HFF-Myc (cell line): ENCODE results near the gene POU2AF3.

Experiments used
- DNase-seq: peaks from one replicate; pipeline ENCODE4 v3.0.0-alpha.2; 2011; ENCODE audit warnings: low read depth; ENCODE audit errors: extremely low read depth
- H3K4me3 ChIP-seq: replicated peaks from 2 replicates; pipeline ENCODE4 v1.5.1; 2011; ENCODE audit warnings: low read depth, mild to moderate bottlenecking, control low read depth, low read length
- CTCF ChIP-seq: IDR thresholded peaks from 2 replicates; pipeline ENCODE4 v1.5.1; 2012; ENCODE audit warnings: mild to moderate bottlenecking, low read depth, low read length, control low read depth; ENCODE audit errors: missing control alignments

POU2AF3 gene

GRCh38 chr11:111327908-111328624, 29.7 kb downstream of the POU2AF3 start:
- DNase-seq, result no peak
- no peak for TF ChIP-seq CTCF
- no peak overlapping the region for H3K4me3 ChIP-seq

GRCh38 chr11:111329306-111330204, 31.2 kb downstream of the POU2AF3 start:
- no peak for DNase-seq
- no peak overlapping the region for H3K4me3 ChIP-seq
- TF ChIP-seq CTCF, result no peak

GRCh38 chr11:111330234-111330893, 32.0 kb downstream of the POU2AF3 start:
- H3K4me3 ChIP-seq, result no peak overlapping the region
- no peak for TF ChIP-seq CTCF
- no peak for DNase-seq

GRCh38 chr11:111331711-111332479, 33.5 kb downstream of the POU2AF3 start:
- DNase-seq, result no peak
- no peak for TF ChIP-seq CTCF
- H3K4me3 ChIP-seq, result no peak overlapping the region

- no peak for DNase-seq
- TF ChIP-seq CTCF, result no peak
- no peak overlapping the region for H3K4me3 ChIP-seq
Measured at GRCh38 chr11:111334532-111335502, 36.5 kb downstream of the POU2AF3 start.

GRCh38 chr11:111335549-111335948, 37.2 kb downstream of the POU2AF3 start:
- H3K4me3 ChIP-seq, result no peak overlapping the region
- TF ChIP-seq CTCF, result no peak
- DNase-seq, result no peak
